Non-pigmented ciliary epithelial cell (primary cell): ENCODE results near the gene PLEKHA3.
"Not testable (repeated sequence)": the region's sequence is repeated elsewhere in the genome, so short reads cannot be mapped to it uniquely, and the experiment has no call there.

ENCODE experiments used
- DNase-seq: peaks from one replicate; pipeline ENCODE4 v3.0.0-alpha.2; 2010; ENCODE audit warnings: low read depth

The PLEKHA3 gene

DNA sequence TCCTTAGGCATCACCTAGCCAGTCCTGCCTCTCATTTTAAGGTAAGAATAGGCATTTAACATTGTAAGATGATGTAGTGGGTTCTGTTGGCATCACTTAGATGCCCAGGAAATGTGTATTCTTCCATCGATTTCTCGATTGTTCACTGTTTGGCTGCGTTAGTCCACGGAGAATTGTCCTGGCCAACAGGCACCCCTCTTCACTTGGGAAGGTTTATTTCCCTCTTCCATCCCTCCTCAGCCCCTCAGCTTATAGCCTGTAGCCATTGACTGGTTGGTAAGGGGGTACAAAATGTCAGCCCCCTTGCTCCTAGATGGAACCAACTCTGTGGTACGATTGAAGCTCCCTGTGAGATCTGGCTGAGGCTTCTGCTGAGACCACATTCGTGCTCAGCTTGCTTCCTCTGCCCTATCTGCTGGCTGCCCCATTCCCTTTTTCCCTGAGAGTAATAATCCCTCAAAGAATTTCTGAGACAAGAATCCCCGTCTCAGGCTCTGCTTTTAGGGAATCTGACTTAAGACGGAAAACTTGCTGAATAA lies 43.4 kb downstream of the PLEKHA3 start:
- no peak for DNase-seq

DNA sequence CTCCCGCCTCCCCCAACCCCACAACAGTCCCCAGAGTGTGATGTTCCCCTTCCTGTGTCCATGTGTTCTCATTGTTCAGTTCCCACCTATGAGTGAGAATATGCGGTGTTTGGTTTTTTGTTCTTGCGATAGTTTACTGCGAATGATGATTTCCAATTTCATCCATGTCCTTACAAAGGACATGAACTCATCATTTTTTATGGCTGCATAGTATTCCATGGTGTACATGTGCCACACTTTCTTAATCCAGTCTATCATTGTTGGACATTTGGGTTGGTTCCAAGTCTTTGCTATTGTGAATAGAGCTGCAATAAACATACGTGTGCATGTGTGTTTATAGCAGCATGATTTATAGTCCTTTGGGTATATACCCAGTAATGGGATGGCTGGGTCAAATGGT lies 44.8 kb downstream of the PLEKHA3 start:
- DNase-seq, result not testable (repeated sequence)

DNA sequence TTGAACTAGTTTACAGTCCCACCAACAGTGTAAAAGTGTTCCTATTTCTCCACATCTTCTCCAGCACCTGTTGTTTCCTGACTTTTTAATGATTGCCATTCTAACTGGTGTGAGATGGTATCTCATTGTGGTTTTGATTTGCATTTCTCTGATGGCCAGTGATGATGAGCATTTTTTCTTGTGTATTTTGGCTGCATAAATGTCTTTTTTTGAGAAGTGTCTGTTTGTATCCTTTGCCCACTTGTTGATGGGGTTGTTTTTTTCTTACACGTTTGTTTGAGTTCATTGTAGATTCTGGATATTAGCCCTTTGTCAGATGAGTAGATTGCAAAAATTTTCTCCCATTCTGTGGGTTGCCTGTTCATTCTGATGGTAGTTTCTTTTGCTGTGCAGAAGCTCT lies 45.2 kb downstream of the PLEKHA3 start:
- DNase-seq, result not testable (repeated sequence)

DNA sequence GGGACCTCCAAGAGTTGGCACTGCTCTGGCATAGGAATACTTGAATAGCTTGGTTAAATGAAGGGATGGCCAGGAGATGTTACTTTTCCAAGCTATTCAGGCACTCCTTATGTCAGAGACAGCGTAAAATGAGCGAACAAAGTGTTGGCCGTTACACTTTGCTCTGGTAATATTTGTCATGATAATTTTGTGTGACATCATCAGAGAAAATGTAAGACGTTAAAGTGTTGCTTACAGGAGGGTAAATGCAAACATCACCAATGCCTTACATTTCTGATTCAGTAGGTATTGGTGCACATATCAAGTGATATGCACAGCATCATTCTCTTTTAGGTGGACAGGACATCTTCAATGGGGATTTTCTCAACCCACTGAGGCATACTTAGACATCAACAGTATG lies 46.0 kb downstream of the PLEKHA3 start:
- DNase-seq, result no peak

DNA sequence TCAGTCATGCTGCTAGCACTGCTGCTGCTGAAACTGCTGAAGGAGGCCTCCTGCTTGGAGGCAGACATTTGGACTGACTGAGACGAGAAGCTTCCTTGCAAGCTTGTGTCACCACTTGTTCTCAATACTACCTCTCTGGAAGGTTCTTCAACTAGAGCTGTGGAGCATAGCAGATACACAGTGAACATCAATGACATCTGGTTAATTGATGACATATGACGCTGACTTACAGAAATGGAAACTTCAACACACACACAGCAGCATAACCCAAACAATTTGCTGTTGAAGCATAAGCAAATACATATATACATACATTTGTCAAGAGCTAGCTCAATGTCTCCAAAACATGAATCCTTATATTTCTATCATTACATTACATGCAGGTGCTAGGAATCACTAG lies 47.3 kb downstream of the PLEKHA3 start:
- no peak for DNase-seq

DNA sequence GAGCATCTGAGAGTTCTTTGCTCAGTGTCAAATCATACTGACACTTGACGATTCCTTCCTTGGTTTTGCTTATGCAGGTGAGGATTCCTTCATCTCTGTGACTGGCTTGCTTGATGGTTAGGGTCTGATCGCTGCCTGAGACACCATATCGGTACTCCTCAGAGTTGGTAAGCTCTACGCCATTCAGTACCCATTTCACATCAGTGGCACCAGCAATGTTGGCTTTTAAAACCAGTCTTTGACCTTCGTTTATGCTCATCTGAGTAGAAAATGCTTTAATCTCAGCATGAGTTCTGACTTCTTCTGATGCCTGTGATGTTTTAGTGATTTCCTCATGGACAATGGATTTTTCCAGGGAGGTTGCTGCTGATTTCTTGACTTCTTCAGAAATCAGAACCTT lies 48.4 kb downstream of the PLEKHA3 start:
- no peak for DNase-seq

DNA sequence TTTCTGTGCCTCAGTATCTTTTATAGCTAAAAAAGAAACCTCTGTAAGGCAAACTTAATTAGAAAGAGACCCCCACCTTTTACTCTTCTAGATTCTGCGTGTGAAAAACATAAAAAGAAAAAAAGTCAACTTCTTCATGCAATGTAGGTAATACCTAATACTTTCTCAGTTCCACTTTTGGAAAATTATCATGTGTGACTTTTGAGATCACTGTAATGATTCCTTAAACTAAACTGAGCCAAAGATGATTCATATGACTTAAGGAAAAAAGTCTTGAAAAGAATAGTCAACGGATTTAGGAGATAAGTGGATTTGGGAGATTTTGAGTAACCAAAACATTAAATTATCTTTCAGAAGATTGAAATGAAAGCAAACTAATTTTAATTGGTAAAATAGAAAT lies 48.9 kb downstream of the PLEKHA3 start:
- DNase-seq, result no peak

DNA sequence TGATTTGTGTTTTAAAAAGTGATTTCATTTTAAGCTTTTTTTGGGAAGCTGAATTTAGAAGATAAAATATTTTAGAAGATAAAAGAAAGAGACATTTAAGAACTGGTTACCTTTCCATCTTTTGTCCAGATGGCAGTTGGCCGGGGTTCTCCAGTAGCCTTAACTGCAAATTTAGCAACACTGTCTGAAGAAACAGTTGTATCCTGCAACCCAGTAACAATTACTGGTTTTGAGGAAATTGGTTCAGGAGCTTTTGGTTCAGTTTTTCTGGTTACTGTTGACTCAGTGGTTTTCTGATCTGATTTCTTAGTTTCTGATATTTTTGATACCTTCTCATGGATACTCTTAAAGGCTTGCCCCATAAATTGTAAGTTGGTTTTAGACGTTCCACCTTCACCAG lies 49.9 kb downstream of the PLEKHA3 start:
- DNase-seq, result no peak

DNA sequence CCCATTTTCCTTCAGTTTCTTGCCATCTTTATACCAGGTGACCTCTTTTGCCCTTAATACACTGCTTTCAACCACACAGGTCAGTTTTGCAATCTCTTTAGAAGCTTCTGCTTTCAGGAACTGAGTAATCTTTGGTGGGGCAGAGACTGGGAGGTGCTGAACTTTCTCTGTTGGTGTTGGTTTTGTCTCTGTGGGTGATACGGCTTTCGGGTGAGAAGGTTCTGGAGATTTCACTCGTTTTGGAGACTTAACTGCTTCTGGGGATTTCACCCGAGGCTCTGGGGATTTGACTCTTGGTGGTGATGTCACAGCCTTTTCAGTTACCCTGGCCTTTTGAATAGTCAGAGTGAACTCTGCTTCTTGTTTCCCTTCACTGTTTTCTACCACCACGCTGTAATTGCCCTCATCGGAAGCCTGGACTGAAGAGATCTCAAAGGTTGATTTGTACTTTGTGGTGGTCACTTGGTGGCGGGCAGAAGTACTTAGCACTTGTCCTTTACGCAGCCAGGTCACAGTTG lies 50.4 kb downstream of the PLEKHA3 start:
- DNase-seq, result no peak

DNA sequence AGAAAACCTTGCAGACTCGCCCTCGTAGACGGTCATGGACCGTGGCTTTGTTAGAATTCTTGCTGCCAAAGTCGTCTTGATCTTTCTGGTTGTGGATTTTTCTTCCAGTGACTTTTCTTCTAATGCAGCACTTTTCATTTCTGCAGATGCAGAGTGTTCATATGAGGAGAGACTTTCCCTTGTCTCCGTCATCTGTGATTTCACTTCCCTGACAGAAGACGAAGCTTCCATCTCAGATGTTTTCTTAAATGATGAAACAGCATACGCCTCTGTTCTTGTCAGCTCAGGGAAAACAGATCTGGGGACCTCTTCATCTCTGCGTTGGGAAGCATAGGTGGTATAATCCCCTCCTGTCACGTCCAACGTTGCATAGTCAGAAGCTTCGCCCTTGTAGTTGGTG lies 50.9 kb downstream of the PLEKHA3 start:
- DNase-seq, result no peak

DNA sequence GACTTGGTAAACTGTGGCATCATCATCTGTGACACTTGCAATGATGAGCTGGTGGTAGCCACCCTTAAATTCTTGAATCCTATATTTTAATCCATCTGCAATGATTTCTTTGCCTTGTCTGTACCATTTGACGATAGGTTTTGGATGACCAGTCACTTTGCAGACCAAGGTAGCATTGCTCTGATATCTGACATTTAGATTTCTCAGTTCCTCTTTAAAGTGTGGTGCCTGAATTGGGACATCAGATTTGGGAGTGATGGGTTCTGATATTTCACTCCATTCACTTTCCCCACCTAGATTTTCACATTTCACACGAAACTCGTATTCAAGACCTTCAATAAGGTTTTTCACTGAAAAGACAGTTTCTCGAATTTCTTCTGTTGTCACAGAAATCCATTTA lies 55.8 kb downstream of the PLEKHA3 start:
- no peak for DNase-seq

DNA sequence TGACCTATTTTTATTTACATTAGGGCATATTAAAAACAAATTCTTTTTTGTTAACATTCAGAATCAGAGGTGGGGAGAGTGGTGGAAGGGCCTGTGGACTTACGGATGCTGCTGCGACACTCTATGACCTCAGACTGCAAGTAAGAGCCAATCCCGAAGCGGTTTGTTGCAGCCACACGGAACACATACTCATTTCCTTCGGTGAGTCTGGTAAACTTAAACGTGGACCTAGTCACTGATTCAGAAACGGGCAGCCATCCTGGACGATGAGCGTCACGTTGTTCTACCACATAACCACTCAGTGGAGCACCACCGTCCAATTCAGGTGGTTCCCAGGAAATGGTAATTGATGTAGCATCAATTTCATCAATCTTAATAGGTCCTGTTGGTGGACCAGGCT lies 61.9 kb downstream of the PLEKHA3 start:
- no peak for DNase-seq

DNA sequence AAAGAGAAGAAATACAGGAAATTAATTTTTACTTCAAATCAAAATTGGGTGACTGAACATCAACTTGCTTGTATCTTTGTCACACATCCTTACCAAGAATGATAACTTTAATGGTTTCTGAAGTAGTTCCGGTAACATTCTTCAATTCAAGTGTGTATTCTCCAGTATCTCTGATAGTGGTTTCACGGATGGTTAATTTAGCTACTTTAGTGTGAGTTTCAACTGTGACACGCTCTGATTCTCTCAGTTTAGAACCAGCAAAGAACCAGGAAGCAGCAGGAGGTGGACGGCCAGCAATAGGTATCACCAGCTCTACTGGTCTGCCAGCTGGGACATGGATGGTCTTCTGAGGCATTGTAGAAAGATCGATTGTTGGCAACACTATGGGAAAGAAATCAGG lies 62.3 kb downstream of the PLEKHA3 start:
- no peak for DNase-seq

DNA sequence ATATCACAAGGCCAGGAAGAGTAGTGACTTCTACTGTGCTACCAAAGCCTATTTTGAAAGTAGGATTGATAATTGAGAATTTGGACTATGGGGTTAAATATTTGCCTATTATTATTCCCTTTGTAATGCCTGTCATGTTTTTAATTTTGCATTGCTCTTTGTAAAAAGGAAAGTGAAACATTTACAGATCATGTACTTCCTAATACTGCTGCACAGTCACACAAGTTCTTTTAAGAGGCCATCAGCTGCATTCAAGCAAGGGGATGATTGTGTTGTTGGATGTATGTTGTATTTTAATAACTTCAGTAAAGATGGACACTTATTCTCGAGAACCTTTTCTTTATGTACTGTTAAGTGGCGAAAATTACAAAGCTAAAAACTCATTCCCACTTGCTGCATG lies 70.1 kb downstream of the PLEKHA3 start:
- DNase-seq, result no peak

DNA sequence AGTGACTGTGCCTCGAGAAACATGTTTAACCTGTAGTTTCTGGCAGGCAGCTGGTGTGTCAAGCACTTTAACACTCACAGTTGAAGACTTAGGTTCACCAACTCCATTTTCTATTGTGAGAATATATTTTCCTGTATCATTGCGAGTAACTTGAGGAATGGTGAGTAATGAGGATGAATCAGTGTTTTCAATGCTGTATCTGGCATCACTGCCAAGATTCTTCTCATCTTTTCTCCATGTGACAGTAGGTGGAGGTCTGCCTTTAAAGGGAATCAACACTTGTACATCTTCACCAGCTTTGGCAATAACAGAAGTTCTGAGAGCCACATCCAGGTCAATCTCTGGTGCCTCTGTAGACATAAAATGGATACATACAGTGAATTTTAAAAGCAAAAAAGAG lies 72.8 kb downstream of the PLEKHA3 start:
- peak; percentile 55 for DNase-seq
